Kidney (tissue), 14 donors: ENCODE results near the gene BEX1. TPM values are rescaled to one million over a fixed set of nuclear protein-coding genes. Genes with fewer than 3 reads are reported as not detected.
A peak's percentile ranks its signal among the peaks of the same experiment; 100 is the strongest.

Experiments used
- DNase-seq, 5 donors: peaks; one replicate each; pipeline ENCODE4 v3.0.0-alpha.2; 2013 to 2020
- FAIRE-seq: peaks from 2 replicates; lab custom pipeline; 2012; peaks lifted over from hg19 to GRCh38; lab: Jason Lieb, UNC
- H3K27ac ChIP-seq, 2 donors: one replicate each; pipeline ENCODE4 v1.7.0; 2013; ENCODE audit warnings: low read depth in 2 of 2, low read length in 2 of 2, inconsistent platforms in 1 of 2
- H3K27me3 ChIP-seq: one replicate; pipeline ENCODE4 v1.7.1; 2013; ENCODE audit warnings: low read length, inconsistent platforms; ENCODE audit not compliant: control insufficient read depth, insufficient read depth
- H3K36me3 ChIP-seq, 3 donors: one replicate each; pipeline versions ENCODE4 v1.7.0 to v1.7.1; 2013; ENCODE audit warnings: low read length in 3 of 3, control low read depth in 1 of 3, inconsistent platforms in 1 of 3; ENCODE audit not compliant: insufficient read depth in 3 of 3, control insufficient read depth in 2 of 3
- H3K4me1 ChIP-seq, 3 donors: one replicate each; pipeline versions ENCODE4 v1.7.0 to v1.7.1; 2013; ENCODE audit warnings: low read length in 3 of 3, inconsistent platforms in 1 of 3, low read depth in 1 of 3; ENCODE audit not compliant: control insufficient read depth in 2 of 3, insufficient read depth in 2 of 3
- H3K4me3 ChIP-seq, 3 donors: one replicate each; pipeline versions ENCODE4 v1.7.0 to v1.8.1; 2013; ENCODE audit warnings: low read length in 3 of 3, control low read depth in 1 of 3, inconsistent platforms in 1 of 3
- H3K9ac ChIP-seq, 3 donors: one replicate each; pipeline versions ENCODE4 v1.7.0 to v1.7.1; 2013; ENCODE audit warnings: low read length in 3 of 3, control low read depth in 1 of 3, inconsistent platforms in 1 of 3
- H3K9me3 ChIP-seq, 3 donors: one replicate each; pipeline versions ENCODE4 v1.7.0 to v1.7.1; 2013; ENCODE audit warnings: low read length in 3 of 3, control low read depth in 1 of 3, inconsistent platforms in 1 of 3; ENCODE audit not compliant: control insufficient read depth in 2 of 3, insufficient read depth in 1 of 3
- CTCF ChIP-seq: IDR thresholded peaks from 3 replicates; pipeline ENCODE4 v1.5.1; 2012; ENCODE audit warnings: mild to moderate bottlenecking, moderate library complexity, borderline replicate concordance; ENCODE audit not compliant: insufficient read depth; ENCODE audit errors: extremely low read depth
- intact Hi-C: fragments of 100-400 bp; cut with DNase I; formaldehyde crosslinking; loops from one replicate; pipeline ENCODE4 v1.11.1; 2022
- polyA plus RNA-seq: library from polyadenylated mRNA; stranded (reverse); fragments of 350-450 nt; fragmentation: Illumina TruSeq; extraction: RNeasy Lipid Tissue Mini Kit (QIAGEN cat#74804); gene quantifications from one replicate; pipeline ENCODE4 v1.2.3, GENCODE V29; 2014; ENCODE audit warnings: low read depth, low replicate concordance; ENCODE audit not compliant: insufficient read depth
- total RNA-seq: library from RNA; stranded (reverse); fragmentation: NEBNext Ultra II Directional; extraction: Animal tissue kit (Norgen Biotek cat#: 25700); gene quantifications from one replicate; pipeline ENCODE4 v1.2.1, GENCODE V29; 2021
- donor health status: control.
- donor health status: control.
- donor health status: control.
- donor health status: control.
- donor health status: control.
- donor health status: DM: yes; HTN: yes; CAD: no.
- donor health status: Normal renal cell carcinoma (clear cell type).

The BEX1 gene
- total and polyA plus RNA-seq, 2 donors from 2014 or later = 5.4 to 32.8 TPM

DNA sequence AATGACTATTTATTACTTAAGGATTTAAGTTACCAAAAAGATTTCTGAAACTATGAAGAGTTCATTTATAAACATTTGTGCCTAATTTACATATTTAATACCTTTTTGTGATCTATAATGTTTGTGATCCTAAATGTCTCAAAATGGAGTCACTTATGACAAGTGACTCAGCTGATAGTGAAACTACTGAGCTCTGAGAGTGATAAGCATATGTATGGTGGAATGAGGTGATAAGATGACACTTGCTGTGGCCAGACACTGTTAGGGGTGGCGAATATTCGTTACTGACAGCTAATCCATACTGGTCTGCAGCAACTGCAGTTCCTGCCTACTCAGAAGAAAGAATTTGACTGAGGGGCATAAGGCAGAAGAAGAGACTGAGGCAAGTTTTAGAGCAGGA lies 34.5 kb upstream of the BEX1 start:
- no peak overlapping the region for H3K9ac ChIP-seq
- H3K4me1 ChIP-seq = no peaks in the 10 kb centered on the region
- DNase-seq = no peak
- no peaks in the 10 kb centered on the region for H3K9me3 ChIP-seq
- no peak overlapping the region for H3K4me3 ChIP-seq
- H3K27ac ChIP-seq = no peak overlapping the region
- H3K36me3 ChIP-seq = no peaks in the 10 kb centered on the region
- no peak for FAIRE-seq
- no peaks in the 10 kb centered on the region for H3K27me3 ChIP-seq
- intact Hi-C loops = no loop called here
- no peak for TF ChIP-seq CTCF

GRCh38 chrX:103092942-103093341 lies 29.0 kb upstream of the BEX1 start, which contains the start of gene NXF3:
Gene NXF3 (minus strand): TSS chrX:103093143. CDS start chrX:103093023, 120 bp downstream.
- FAIRE-seq (no peak), DNase-seq (no peak)
- Histone ChIP-seq H3K4me1 (no peaks in the 10 kb centered on the region), H3K9ac (no peak within 1 kb of the TSS), H3K27me3 (no peaks in the 10 kb centered on the region), H3K36me3 (no peaks in the 10 kb centered on the region), H3K9me3 (no peaks in the 10 kb centered on the region), H3K27ac (no peak within 1 kb of the TSS), H3K4me3 (no peak within 1 kb of the TSS)
- no peak for TF ChIP-seq CTCF
- intact Hi-C loops = no loop called here

GRCh38 chrX:103081051-103081450 lies 17.1 kb upstream of the BEX1 start:
- no peak overlapping the region for H3K27ac ChIP-seq
- H3K9me3 ChIP-seq = no peaks in the 10 kb centered on the region
- FAIRE-seq (no peak), DNase-seq (no peak)
- no peaks in the 10 kb centered on the region for H3K27me3 ChIP-seq
- H3K9ac ChIP-seq = no peak overlapping the region
- no peaks in the 10 kb centered on the region for H3K4me1 ChIP-seq
- H3K36me3 ChIP-seq = no peaks in the 10 kb centered on the region
- TF ChIP-seq CTCF = no peak
- intact Hi-C loops = no loop called here
- no peak overlapping the region for H3K4me3 ChIP-seq

- Histone ChIP-seq H3K27me3 (no peaks in the 10 kb centered on the region), H3K27ac (no peak overlapping the region), H3K36me3 (no peaks in the 10 kb centered on the region), H3K9me3 (no peaks in the 10 kb centered on the region), H3K9ac (no peak overlapping the region), H3K4me3 (no peak overlapping the region), H3K4me1 (no peaks in the 10 kb centered on the region)
- FAIRE-seq = no peak
- intact Hi-C loops = no loop called here
- peak in 1 of 5 donors; percentile 1 for DNase-seq
- TF ChIP-seq CTCF = no peak
Measured at GRCh38 chrX:103073467-103073866, 9.5 kb upstream of the BEX1 start.
